ENCODE data around the gene SLC6A4.

- TF ChIP-seq CTCF (IDR thresholded peaks at IDR 0.05) (no peak), POLR2AphosphoS5 (IDR thresholded peaks at IDR 0.05) (no peak), POLR2A (IDR thresholded peaks at IDR 0.05) (no peak)
Measured at GRCh38 chr17:30256756-30257506, 21.4 kb upstream of the SLC6A4 start.
